GM12874 (cell line): Measurements from ENCODE around the gene TCEANC.

Experiments
- TF ChIP-seq, protein P1 (sequence below): IDR thresholded peaks from 2 replicates; pipeline ENCODE4 v1.5.1; 2011; ENCODE audit warnings: low read depth, mild to moderate bottlenecking, control low read depth, low read length, moderate library complexity; ENCODE audit not compliant: insufficient read depth

Gene TCEANC, protein sequence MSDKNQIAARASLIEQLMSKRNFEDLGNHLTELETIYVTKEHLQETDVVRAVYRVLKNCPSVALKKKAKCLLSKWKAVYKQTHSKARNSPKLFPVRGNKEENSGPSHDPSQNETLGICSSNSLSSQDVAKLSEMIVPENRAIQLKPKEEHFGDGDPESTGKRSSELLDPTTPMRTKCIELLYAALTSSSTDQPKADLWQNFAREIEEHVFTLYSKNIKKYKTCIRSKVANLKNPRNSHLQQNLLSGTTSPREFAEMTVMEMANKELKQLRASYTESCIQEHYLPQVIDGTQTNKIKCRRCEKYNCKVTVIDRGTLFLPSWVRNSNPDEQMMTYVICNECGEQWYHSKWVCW

DNA sequence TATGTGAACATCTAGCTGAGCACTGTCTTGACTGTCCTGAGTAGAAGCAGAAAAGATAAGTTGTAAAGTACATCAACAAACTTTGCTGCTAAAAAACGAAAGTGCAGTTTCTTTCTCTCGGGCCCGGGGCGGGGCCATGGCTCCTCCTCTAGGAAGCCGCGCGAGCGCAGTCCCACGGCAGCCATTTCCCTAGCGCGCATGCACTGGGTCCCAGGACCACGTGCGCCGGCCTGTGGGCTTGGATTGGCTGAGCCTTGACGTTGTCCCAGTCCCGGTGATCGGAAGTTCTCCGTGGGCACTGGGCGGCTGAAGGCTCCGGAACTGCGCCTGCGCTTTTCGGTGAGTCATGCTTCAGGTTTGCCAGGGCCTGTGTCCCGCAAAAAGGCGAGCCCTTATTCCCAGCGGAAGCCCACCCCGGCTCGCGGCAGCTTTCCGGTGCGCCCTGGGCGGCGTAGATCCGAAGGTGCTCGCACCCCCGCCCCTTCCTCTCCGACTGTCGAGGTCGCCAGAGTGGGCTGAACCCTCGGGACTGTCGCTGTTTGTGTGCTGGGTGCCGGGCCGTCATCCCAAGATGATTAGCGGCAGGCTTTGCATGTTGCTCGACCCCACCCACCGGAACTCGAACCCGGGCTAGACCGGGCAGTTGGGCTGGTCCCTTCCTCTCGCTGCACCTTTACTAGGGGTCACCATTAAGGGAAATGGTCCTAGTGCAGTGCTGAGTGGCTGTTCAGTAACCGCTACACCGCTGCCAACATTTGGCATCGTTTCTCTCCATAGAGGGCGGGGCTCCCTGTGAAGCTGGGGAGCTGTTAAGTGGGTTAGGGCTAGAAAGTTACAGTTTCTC, at the start of gene TCEANC:
Gene TCEANC, plus strand, starts transcription at position 292 of the 844 bp plus-strand sequence. CDS start 9,368 bp downstream, outside the sequence.
- TF ChIP-seq, protein P1, sequence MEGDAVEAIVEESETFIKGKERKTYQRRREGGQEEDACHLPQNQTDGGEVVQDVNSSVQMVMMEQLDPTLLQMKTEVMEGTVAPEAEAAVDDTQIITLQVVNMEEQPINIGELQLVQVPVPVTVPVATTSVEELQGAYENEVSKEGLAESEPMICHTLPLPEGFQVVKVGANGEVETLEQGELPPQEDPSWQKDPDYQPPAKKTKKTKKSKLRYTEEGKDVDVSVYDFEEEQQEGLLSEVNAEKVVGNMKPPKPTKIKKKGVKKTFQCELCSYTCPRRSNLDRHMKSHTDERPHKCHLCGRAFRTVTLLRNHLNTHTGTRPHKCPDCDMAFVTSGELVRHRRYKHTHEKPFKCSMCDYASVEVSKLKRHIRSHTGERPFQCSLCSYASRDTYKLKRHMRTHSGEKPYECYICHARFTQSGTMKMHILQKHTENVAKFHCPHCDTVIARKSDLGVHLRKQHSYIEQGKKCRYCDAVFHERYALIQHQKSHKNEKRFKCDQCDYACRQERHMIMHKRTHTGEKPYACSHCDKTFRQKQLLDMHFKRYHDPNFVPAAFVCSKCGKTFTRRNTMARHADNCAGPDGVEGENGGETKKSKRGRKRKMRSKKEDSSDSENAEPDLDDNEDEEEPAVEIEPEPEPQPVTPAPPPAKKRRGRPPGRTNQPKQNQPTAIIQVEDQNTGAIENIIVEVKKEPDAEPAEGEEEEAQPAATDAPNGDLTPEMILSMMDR = no peak

DNA sequence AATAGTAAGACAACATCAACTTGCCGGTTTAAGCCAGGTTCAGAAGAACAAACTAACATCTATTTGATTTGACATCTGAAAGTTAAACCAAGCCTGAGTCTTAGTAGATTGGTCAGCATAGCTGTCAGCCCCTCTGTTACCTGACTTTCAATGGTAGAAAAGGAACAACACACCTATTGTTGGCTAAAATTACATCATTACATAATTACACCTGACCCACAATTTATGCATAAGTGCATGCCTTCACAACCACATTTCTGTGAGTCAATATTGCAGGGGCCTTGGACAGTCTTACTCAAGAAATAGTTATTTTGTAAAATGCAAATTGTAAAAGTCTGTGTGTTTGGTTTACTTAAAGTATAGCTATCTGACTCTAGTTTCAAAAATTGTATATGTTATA, 47.3 kb upstream of the TCEANC start:
- TF ChIP-seq, protein P1 = no peak

DNA sequence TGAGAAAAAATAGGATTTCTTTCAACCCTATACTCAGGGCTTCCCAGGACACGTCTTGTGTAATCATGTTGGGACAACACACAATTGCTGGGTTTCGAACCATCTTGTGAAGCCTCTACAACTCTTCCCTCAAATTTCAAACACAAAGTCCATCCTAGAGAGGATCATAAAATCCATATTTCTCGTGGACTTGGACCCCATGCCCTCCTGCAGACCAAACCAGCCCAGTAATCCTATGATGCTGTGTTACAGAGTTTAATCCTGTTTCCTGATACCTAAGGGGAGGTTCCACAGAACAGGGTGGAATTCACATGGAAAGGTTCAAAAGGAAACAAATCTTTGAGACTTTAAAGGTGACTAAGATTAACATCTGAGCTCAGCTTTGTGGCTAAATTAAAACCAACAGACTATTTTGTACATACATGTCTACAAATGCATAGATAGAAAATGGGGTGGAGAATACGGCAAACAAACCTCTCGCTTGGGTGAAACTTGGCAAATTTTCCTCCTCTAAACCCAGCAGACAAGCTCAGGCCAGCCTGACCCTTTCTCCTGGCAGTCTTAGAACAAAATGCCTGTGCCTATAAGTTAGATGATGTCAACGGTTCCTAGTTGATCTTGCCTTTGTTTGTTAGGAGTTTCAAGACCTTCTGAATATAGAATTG, 45.5 kb upstream of the TCEANC start:
- TF ChIP-seq, protein P1 = no peak

DNA sequence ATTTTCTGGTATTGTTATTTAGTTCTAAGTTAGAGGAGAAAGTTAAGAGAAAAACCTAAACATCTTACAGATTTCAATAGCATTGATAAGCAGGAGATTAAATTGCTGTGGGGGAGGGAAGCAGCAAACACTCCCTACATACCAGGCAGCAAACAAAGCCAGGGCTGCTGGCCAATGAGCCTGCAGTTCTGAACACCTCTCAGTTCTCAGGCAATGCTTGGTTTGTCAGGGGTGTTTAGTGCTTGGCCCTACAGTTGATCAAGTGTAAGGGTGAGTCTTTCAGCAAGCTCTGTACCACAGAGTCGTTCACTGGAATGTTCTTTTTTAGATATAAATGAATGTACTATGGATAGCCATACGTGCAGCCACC, 45.0 kb upstream of the TCEANC start:
- TF ChIP-seq, protein P1 = no peak

DNA sequence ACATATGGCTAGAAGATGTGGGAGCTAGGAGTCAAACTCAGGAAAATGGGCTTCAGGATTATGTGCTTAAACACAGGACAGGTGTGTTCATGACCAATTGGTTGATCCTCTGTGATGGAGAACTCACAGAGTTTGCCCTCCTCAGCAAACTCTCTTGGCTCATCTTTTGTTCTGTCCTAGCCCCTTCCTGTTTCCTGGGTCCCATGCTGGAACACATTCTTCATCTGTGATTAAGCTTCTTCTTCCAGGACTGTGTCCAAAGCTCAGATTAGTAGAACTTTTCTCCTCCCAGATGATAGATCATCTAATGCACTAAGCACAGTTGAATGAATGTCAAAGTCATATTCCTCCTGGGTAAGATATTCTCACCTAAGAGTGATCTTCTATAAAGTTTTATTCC, 38.8 kb upstream of the TCEANC start:
- TF ChIP-seq, protein P1 = no peak

DNA sequence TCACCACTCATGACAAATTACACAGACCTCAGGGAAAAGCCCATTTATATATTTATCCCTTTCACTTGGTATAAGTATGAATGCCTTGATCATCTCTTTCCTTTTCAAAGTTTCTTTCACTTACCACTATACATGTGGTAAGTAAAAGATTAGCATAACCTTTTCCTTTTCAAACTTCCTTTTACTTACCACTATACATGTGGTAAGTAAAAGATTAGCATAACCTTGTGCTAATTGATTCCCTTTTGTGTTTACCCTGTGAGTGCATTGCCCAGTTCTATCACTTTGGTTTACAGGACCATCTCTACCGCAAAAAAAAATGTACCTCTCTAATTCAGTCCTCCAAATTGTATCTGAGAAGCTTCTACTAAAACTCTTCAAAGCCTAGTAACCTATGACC, 32.7 kb upstream of the TCEANC start:
- TF ChIP-seq, protein P1 = no peak

DNA sequence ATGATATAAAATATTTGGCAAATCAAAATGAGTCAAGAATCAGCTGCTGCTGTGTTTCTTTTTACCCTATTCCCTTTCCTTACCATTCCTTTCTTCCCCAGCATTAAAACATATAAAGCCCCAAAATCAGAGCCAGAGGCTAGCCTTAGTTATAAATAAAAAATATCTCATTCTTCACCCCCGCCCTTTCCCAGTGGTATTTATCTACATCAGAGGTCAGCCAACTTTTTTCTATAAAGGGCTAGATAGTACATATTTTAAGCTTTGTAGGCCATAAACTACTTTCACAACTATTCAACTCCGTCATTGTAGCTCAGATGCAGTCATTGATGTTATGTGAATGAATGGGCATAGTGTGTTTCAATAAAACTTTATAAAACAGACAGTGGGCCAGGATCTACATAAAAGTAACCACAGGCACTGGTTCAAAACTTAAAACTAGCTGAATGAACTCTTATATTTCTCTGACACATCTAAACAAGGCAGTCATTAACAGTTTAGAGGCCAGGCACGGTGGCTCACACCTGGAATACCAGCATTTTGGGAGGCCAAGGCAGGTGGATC, 30.5 kb upstream of the TCEANC start:
- TF ChIP-seq, protein P1 = no peak
